Stimulated activated naive CD8-positive, alpha-beta T cell treated with anti-CD3 and anti-CD28 coated beads, Interleukin-15, Interleukin-2, amounts not matched to agents 100 U/mL and 50 U/mL, for 24 hours (primary cell): Measurements from ENCODE around the gene RPAP2.
"Not testable (repeated sequence)": the region's sequence is repeated elsewhere in the genome, so short reads cannot be mapped to it uniquely, and the experiment has no call there.

Experiments used
- ATAC-seq: fragments of 150-1000 bp; cut with Tn5 transposase; one replicate; pipeline ENCODE4 v1.10.0; 2021
- DNase-seq: peaks from one replicate; pipeline ENCODE4 v3.0.0; 2021

Gene RPAP2

DNA sequence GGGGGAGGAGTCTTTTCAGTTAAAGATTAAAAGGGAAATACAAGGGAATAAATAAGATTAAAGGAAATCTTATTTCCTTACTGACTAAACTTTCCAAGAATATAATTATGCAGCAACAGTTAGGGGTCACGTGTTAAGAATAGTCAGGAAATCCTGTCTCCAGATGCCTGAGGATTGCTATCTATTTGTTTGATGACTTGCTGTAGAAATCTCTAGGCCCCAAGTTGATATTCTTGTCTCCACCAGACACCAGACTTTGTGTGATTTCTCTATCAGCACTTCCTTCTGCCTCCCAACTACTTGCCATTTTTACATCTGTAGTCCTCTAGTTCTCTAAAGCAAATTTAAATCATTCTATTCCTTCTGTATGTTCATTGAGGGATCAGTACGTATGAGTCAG is 77.5 kb downstream of the RPAP2 start:
- no peak for ATAC-seq
- DNase-seq: no peak

GRCh38 chr1:92377991-92378390 is 79.1 kb downstream of the RPAP2 start:
- not testable (repeated sequence) for DNase-seq, ATAC-seq

GRCh38 chr1:92380867-92381266 is 82.0 kb downstream of the RPAP2 start:
- no peak for DNase-seq
- ATAC-seq: no peak

DNA sequence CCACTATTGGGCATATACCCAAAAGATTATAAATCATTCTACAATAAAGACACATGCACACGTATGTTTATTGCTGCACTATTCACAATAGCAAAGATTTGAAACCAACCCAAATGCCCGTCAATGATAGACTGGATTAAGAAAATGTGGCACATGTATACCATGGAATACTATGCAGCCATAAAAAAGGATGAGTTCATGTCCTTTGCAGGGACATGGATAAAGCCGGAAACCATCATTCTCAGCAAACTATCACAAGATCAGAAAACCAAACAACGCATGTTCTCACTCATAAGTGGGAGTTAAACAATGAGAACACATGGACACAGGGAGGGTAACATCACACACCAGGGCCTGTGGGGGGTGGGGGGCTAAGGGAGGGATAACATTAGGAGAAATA is 95.1 kb downstream of the RPAP2 start:
- DNase-seq, ATAC-seq: not testable (repeated sequence)

DNA sequence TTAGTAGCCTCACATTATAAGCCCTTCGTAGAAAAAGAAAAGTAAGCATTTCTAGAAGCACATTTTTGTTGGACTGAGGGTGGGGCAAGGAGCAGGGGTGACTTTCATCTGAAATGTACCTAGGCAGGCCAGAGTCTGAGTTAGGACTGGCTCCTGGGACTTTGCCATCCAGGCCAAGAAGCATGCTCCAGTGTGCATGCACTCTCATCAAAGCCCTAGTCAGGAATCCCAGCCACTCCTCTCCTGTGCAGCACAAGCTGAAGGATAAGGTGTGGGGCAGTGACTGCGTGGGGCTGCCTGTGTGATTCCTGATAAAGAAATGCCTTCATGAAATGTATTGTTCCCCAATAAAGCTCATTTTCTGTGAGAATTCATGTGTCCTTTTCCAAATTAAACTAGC is 99.7 kb downstream of the RPAP2 start:
- ATAC-seq (no peak), DNase-seq (no peak)

DNA sequence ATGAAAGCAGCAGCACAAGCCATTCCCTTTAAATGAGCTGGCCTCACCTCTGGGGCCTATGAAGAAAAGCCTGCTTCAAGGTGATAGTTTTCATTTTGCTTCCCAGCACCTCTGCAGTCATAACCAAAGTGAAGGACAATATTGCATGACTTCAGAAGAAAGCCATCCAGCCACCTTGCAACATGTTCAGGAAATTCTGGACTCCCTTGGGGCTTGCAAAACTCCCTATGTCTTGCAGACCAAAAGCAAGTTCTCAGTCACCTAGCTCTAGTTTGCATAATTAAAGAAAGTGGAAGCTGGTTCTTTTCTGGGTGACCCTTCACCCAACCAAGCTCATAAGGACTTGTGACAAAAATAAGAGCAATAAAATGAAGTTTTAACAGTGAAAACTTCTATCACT is 100.2 kb downstream of the RPAP2 start:
- ATAC-seq (no peak), DNase-seq (no peak)

GRCh38 chr1:92404661-92405060 is 105.8 kb downstream of the RPAP2 start:
- ATAC-seq: no peak
- DNase-seq: no peak

DNA sequence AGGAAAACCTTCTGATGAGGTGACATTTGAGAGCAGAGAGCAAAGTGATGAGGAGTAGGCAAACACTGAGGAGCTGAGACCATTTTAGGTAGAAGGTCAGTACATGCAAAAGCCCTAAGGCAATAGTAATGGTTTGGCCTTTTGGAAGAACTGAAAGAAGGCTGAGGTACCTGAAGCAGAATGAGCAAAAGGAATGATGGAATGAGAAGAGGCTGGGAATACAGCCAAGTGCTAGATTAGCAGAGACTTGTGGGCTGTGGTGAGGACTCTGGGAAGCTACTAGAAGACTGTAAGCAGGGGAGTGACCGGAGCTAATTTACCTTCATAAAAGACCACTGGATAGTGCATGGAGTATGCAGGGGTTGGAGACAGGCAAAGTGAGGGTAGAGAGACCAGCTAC is 110.0 kb downstream of the RPAP2 start:
- DNase-seq (no peak), ATAC-seq (no peak)

- ATAC-seq (no peak), DNase-seq (no peak)
Observed at GRCh38 chr1:92409946-92410549, 111.2 kb downstream of the RPAP2 start.

DNA sequence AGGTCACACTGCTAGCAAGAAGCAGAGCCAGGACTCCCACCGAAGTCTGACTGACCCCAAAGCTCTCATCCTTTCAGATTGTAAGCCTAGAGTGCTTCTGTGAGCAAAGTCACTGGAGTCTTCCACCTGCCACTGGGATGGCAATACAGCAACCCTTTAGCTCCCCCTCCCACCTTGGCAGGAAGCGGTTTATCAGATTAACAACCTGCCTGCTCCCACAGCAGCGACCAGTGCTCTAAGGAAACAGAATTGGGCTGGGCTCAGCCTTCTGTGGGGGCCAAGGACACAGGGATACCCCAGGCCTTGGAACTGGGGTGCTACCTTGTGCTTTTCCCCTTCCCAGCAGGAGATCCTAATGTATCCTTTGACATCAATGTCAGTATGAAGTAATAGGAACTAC is 111.8 kb downstream of the RPAP2 start:
- DNase-seq (peak; percentile 19), ATAC-seq (peak; percentile 62)

DNA sequence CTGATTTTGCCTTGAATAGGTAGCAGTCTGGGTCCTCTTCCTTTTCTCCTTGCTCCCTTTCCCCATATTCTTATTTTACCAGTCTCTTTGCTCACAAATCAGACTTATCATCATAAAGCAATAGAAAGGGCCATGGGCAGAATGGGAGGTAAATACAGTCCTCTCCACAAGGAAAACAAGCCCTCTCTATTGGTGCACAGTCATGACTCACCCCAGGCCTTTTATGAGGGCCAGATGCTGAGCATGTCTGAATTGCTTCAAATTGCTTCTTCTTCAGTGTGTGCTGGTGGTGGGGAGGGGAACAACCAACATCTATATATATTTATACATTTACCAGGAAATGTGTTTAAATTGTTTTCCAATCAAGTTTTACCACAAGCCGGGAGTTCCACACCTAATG is 112.7 kb downstream of the RPAP2 start:
- ATAC-seq: no peak
- DNase-seq: no peak

DNA sequence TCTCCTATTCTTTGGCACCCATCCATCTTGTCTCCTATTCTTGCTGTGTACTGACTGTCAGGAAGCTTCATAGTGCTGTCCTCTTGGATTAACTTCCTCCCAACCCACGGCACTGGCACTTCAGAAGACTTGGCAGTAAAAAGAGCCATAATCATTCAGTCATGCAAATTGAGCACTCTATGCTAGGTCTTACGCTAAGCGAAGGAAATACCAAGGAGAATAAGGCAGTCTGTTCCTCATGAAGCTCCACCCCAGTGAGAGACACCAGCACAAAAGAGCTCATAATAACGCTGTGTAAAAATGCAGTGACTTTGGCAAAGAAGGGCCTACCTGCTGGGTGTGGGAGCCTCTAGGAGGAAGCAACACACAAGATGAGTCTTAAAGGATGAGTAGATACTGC is 120.8 kb downstream of the RPAP2 start:
- no peak for ATAC-seq
- no peak for DNase-seq

DNA sequence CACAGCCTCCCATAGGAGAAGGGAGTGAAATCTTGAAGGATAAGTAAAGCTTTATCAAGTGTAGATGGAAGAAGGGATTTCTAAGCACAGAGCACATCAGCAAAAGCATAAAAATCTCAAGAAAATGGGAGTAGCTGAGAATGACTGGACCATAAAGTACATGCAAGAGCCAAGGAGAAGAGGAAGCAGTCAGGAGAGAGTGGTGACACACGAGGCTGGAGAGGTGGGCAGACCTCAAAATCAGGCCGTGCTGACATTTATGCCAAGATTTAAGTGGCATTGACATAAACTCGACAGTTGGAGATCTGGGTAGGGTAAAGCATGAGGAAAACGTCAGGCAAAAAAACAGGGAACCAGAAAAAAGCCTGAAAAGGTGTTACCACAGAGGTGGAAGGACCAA is 125.5 kb downstream of the RPAP2 start:
- ATAC-seq (no peak), DNase-seq (no peak)

DNA sequence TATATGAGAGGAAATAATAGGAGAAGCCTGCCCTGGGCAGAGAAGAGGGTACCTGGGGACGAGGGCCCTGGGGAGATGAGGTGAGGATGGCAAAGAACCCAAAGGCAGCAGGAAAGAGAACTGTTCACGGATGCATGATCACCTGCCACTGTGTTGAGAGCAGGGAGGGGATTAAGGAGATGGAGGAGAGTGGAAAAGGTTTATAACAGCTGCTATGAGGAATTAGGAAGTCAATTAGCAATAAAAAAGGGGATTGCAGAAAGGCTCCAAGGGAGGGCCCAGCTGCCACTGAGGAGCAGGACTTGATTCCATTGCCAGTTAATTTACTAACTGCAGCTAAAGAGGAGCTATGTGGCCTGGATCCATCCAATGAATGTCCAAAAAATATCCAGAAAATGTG is 126.8 kb downstream of the RPAP2 start:
- no peak for ATAC-seq
- DNase-seq: no peak

GRCh38 chr1:92430030-92430429 is 131.2 kb downstream of the RPAP2 start:
- ATAC-seq: no peak
- no peak for DNase-seq

DNA sequence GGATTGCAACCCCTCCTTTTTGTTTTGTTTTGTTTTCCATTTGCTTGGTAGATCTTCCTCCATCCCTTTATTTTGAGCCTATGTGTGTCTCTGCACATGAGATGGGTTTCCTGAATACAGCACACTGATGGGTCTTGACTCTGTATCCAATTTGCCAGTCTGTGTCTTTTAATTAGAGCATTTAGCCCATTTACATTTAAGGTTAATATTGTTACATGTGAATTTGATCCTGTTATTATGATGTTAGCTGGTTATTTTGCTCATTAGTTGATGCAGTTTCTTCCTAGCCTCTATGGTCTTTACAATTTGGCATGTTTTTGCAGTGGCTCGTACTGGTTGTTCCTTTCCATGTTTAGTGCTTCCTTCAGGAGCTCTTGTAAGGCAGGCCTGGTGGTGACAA is 135.7 kb downstream of the RPAP2 start:
- ATAC-seq, DNase-seq: not testable (repeated sequence)

GRCh38 chr1:92439291-92439690 is 140.4 kb downstream of the RPAP2 start:
- DNase-seq (no peak), ATAC-seq (peak; percentile 36)

DNA sequence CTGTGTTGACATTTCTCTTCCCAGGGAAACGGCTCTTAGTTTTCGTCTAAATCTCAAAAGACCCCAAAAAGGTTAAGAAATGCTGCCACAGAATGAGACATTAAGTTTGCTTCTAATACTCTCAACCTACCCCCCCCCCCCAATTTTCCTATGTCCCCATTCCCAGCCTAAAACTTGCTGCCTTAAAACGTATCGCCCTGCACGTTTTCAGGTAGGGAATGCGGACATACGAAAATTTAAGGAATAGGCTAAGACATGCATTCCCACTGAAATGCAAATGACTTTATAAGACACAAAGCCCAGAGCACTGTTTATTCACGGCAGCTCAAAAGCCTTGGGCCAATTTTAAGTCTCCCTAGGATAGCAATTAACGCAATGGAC is 142.4 kb downstream of the RPAP2 start:
- ATAC-seq (no peak), DNase-seq (no peak)

DNA sequence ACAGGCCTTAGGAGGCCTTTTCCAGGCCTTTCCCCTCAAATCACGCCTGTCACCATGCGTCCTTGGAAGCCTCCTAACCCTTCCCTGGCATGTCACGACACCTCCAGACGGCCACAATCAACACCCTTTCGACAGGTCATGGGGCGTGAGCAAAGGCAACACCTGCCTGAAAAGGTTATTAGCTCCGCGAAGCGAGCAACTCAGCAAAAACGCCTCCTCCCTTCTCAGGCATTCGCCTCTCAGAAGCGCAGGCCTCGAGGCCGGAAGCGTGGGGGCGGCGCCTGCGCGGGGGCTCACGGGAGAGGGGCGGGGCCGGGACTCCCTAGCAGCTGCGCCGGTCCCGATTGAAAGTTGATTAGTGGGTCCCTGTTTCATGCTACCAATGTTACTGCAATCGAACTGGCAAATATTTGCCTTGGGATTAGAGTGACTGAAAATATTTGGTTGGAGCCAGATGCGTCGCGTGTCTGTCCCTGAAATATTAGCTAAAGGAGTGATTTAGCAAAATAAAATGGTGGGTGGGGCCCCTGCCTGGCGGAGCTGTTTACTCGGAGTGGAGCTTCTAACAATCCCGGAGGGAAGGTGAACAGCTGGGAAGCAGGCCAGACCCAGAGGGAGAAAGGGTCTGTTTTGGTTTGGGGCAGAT is 143.0 kb downstream of the RPAP2 start:
- DNase-seq: no peak
- ATAC-seq: no peak

DNA sequence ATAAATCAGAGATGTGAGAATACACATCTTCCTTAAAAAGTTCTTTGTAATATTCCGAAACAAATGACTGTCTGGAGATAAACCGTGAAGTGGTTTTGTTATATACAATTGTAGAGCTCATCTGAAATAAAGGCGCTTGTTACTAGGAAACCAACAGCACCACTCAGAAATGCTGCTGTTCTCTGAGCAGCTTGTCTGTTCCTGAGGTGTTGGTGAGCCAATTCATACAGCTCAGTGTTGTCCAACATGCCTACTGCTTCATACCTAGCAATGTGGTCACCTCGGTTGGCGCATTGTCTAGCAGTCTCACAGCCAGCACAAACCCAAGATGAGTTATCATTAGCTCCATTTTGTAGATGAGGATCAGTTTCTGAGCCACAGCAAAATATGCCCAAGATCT is 143.5 kb downstream of the RPAP2 start:
- ATAC-seq: no peak
- DNase-seq: no peak

GRCh38 chr1:92443893-92444292 is 145.0 kb downstream of the RPAP2 start:
- DNase-seq (no peak), ATAC-seq (no peak)

GRCh38 chr1:92444351-92444750 is 145.5 kb downstream of the RPAP2 start:
- ATAC-seq (no peak), DNase-seq (no peak)

DNA sequence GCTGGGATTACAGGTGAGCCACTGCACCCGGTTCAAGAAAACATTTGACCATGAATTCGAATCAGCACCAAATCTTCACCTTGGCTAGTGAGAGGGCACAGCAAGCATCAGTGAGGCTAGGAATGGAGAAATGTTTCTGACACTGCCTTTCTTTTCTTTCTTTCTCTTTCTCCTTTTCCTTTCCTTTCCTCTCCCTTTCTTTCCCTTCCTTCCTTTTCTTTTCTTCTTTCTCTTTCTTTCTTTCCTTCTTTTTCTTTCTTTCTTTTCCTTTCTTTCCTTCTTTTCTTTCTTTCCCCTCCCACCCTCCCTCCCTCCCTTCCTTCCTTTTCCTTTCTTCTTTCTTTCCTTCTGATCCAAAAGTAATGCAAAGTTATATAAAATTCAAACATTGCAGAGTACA is 147.0 kb downstream of the RPAP2 start:
- DNase-seq: no peak
- no peak for ATAC-seq

DNA sequence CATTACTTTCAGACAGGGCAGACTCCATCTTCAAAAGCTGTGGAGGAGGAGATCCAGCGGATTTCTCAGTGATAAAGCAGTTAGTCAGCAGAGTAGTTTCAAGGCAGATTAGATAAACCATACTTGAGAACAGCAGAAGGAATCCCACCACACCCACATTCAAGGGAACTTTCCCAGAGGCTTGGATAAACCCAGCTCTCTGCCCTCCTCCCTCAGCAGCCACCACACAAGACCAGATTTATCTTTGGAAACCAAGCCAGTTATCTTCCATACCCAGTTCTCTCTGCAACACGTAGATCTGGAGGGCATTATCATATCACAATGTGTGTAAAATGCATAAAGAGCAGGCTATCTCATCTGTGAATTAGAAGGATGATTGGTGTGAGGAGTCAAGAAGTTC is 147.7 kb downstream of the RPAP2 start:
- no peak for DNase-seq
- no peak for ATAC-seq
